KOPT-K1 (cell line): Measurements from ENCODE around the gene COL2A1.

Experiments used
- H3K27ac ChIP-seq: fragments of 200-600 bp; sonication (generic); 2 replicates; pipeline ENCODE4 v1.5.1; 2016; ENCODE audit warnings: antibody characterized with exemption, mild to moderate bottlenecking, low read depth, low read length; ENCODE audit not compliant: poor library complexity, severe bottlenecking
- H3K36me3 ChIP-seq: fragments of 200-600 bp; sonication (generic); 2 replicates; pipeline ENCODE4 v1.5.1; 2017; ENCODE audit warnings: antibody characterized with exemption, mild to moderate bottlenecking, low read length, moderate library complexity; ENCODE audit not compliant: insufficient read depth
- H3K9me3 ChIP-seq: fragments of 200-600 bp; sonication (generic); 2 replicates; pipeline ENCODE4 v1.5.1; 2017; ENCODE audit warnings: antibody characterized with exemption, low read length, mild to moderate bottlenecking; ENCODE audit not compliant: insufficient read depth, poor library complexity, severe bottlenecking

Gene COL2A1

GRCh38 chr12:47982311-47982710 is 22.0 kb downstream of the COL2A1 start:
- Histone ChIP-seq H3K36me3 (no peaks in the 10 kb centered on the region), H3K9me3 (no peaks in the 10 kb centered on the region), H3K27ac (no peak overlapping the region)

- Histone ChIP-seq H3K27ac (no peak overlapping the region), H3K36me3 (no peaks in the 10 kb centered on the region), H3K9me3 (no peaks in the 10 kb centered on the region)
Observed at GRCh38 chr12:47981496-47982260, 22.6 kb downstream of the COL2A1 start.

- Histone ChIP-seq H3K9me3 (no peaks in the 10 kb centered on the region), H3K36me3 (no peaks in the 10 kb centered on the region), H3K27ac (no peak overlapping the region)
Observed at GRCh38 chr12:47980779-47981495, 23.3 kb downstream of the COL2A1 start.

GRCh38 chr12:47980197-47980596 is 24.1 kb downstream of the COL2A1 start:
- Histone ChIP-seq H3K9me3 (no peaks in the 10 kb centered on the region), H3K27ac (no peak overlapping the region), H3K36me3 (no peaks in the 10 kb centered on the region)

GRCh38 chr12:47979686-47980085 is 24.6 kb downstream of the COL2A1 start:
- H3K9me3 ChIP-seq = no peaks in the 10 kb centered on the region
- no peaks in the 10 kb centered on the region for H3K36me3 ChIP-seq
- H3K27ac ChIP-seq = no peak overlapping the region

- Histone ChIP-seq H3K36me3 (no peaks in the 10 kb centered on the region), H3K27ac (no peak overlapping the region), H3K9me3 (no peaks in the 10 kb centered on the region)
Observed at GRCh38 chr12:47979166-47979565, 25.1 kb downstream of the COL2A1 start.

GRCh38 chr12:47978598-47978873 is 25.7 kb downstream of the COL2A1 start:
- no peak overlapping the region for H3K27ac ChIP-seq
- no peaks in the 10 kb centered on the region for H3K36me3 ChIP-seq
- H3K9me3 ChIP-seq = no peaks in the 10 kb centered on the region

- H3K36me3 ChIP-seq = no peaks in the 10 kb centered on the region
Observed at GRCh38 chr12:47977772-47978597, 26.3 kb downstream of the COL2A1 start.

GRCh38 chr12:47977046-47977771 is 27.1 kb downstream of the COL2A1 start:
- Histone ChIP-seq H3K36me3 (no peaks in the 10 kb centered on the region), H3K27ac (no peak overlapping the region), H3K9me3 (no peaks in the 10 kb centered on the region)

More at GRCh38 chr12:47977772-47978597, 26.3 kb downstream of the COL2A1 start:
- H3K27ac ChIP-seq = no peak overlapping the region
- no peaks in the 10 kb centered on the region for H3K9me3 ChIP-seq

GRCh38 chr12:47975816-47976215 is 28.5 kb downstream of the COL2A1 start:
- Histone ChIP-seq H3K27ac (no peak overlapping the region), H3K36me3 (no peaks in the 10 kb centered on the region), H3K9me3 (no peaks in the 10 kb centered on the region)

GRCh38 chr12:47975036-47975620 is 29.1 kb downstream of the COL2A1 start:
- H3K36me3 ChIP-seq = peaks cover 2% of the 10 kb centered on the region; the same call in 1 of the 2 replicates
- no peaks in the 10 kb centered on the region for H3K9me3 ChIP-seq
- H3K27ac ChIP-seq = no peak overlapping the region

GRCh38 chr12:47973870-47974269 is 30.4 kb downstream of the COL2A1 start:
- peaks cover 14% of the 10 kb centered on the region for H3K36me3 ChIP-seq
- H3K27ac ChIP-seq = no peak overlapping the region
- H3K9me3 ChIP-seq = no peaks in the 10 kb centered on the region

- no peak overlapping the region for H3K27ac ChIP-seq
- no peaks in the 10 kb centered on the region for H3K9me3 ChIP-seq
- H3K36me3 ChIP-seq = peaks cover 24% of the 10 kb centered on the region
Observed at GRCh38 chr12:47972895-47973294, 31.4 kb downstream of the COL2A1 start.

- Histone ChIP-seq H3K27ac (no peak overlapping the region), H3K36me3 (peaks cover 45% of the 10 kb centered on the region), H3K9me3 (no peaks in the 10 kb centered on the region)
Observed at GRCh38 chr12:47970843-47971242, 33.4 kb downstream of the COL2A1 start.
